LNCaP clone FGC (cell line): ENCODE results near the gene PALLD.

Source experiments
- DNase-seq: peaks from one replicate; pipeline ENCODE4 v3.0.0-alpha.2; 2011; ENCODE audit warnings: low read depth
- H3K4me3 ChIP-seq: 2 replicates; pipeline ENCODE4 v1.5.1; 2011; ENCODE audit warnings: mild to moderate bottlenecking, low read depth, low read length, control low read depth
- TF ChIP-seq, protein P1 (sequence below): IDR thresholded peaks from 2 replicates; pipeline ENCODE4 v1.5.1; 2012; ENCODE audit warnings: mild to moderate bottlenecking; ENCODE audit not compliant: control insufficient read depth, insufficient read depth; ENCODE audit errors: extremely low read depth

The PALLD gene

DNA sequence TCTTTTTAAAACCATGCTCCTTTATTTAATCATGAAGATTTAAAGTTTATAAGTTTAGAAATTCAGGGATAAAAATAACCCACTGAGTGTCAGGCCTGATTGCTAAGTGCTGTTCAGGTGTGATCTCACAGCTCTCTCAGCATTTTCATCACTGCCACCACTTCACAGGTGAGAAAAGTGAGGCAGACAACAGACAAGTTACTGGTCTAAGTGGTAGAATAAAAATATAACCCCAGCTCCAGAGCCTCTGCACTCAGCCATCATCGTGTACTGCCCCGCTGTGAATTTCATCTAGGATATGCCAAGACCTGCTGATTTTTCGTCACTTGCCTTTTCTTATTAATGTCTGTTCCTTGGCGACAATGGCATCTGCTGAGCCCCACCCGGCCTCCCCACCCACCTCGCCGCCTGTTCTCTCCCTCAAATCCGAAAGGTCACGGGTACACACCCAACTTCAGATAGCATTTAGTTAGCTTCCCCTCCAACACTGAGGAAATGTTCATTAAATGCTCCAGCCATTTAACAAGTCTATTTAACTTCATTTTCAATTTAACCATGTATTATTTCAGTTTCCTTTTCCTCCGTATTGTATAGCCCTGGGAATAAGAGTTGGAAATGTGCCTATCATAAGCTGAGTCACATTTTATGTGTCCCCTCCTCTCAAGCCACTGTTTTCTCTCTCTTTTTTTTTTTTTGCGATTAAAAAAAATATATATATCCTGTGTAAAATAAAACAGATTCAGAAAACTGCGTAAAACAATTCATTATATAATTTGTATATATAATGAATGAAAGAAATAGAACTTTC, 276.7 kb downstream of the PALLD start:
- TF ChIP-seq, protein P1, sequence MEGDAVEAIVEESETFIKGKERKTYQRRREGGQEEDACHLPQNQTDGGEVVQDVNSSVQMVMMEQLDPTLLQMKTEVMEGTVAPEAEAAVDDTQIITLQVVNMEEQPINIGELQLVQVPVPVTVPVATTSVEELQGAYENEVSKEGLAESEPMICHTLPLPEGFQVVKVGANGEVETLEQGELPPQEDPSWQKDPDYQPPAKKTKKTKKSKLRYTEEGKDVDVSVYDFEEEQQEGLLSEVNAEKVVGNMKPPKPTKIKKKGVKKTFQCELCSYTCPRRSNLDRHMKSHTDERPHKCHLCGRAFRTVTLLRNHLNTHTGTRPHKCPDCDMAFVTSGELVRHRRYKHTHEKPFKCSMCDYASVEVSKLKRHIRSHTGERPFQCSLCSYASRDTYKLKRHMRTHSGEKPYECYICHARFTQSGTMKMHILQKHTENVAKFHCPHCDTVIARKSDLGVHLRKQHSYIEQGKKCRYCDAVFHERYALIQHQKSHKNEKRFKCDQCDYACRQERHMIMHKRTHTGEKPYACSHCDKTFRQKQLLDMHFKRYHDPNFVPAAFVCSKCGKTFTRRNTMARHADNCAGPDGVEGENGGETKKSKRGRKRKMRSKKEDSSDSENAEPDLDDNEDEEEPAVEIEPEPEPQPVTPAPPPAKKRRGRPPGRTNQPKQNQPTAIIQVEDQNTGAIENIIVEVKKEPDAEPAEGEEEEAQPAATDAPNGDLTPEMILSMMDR: no peak
- no peak for DNase-seq
- no peak overlapping the region for H3K4me3 ChIP-seq

DNA sequence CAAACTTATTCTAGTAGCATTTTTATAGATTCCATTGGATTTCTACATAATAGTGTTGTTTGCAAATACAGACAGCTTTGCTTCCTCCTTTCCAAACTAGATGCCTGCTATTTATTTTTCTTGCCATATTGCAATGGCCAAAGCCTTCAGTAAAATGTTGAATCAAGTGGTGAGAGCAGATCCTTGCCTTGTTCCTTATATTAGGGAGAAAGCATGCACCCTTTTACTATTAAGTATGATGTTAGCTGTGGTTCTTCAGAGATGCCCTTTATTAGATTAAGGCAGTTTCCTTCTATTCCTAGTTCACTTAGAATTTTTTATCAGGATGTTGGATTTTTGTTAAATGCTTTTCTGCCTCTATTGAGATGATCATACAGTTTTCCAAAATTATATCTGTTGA, 279.5 kb downstream of the PALLD start:
- no peak for DNase-seq
- H3K4me3 ChIP-seq: no peak overlapping the region
- TF ChIP-seq, protein P1: no peak

DNA sequence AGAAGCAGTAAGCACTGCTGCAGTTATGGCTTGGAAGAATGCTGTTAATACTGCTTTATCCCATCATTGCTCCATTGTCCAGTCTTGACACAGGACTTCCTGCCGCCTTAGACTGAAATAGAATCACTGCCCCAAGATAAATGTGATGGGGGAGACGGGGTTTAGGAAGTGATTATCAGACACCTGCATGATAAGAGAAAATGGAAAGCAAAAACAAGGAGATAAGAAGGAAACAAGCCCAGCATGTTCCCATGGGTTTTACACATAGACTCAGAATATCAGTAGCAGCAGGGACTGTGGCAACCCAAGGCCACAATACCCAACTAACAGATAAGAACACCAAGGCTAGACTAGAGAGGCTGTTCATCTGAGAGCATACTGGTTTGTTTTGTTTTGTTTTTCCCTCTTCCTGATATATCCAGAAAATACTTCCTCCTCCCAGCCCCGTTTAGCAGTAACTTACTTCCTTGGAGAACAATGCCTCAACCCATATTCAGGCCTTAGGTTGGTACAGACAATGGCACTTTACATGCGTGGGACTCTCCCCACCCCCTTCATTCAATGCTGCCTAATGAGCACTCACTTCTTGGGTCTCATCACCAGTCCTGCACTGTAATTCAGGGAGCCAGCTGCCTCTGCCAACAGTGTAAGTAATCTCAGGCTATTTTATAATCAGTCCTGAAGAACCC, 280.6 kb downstream of the PALLD start:
- no peak for DNase-seq
- TF ChIP-seq, protein P1: no peak
- no peak overlapping the region for H3K4me3 ChIP-seq

DNA sequence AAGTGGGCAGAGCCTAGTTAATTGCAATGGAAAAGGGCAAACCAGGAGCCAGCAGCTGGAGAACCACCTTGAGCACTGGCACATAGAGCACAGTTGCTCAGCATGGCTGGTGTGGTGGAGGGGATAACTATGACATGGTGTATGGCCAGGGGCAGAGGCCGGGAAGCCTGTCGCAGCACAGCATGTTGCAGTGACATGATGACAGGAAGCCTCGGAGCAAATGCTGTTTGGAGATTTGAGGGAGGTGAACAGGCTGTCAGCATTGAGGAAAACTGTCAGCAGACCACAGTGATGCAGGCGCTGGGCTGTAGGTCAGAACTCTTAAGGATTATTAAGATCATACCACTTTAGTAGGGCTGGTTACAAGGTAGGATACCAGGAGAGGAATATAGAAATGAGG, 284.5 kb downstream of the PALLD start:
- DNase-seq: no peak
- TF ChIP-seq, protein P1: no peak

DNA sequence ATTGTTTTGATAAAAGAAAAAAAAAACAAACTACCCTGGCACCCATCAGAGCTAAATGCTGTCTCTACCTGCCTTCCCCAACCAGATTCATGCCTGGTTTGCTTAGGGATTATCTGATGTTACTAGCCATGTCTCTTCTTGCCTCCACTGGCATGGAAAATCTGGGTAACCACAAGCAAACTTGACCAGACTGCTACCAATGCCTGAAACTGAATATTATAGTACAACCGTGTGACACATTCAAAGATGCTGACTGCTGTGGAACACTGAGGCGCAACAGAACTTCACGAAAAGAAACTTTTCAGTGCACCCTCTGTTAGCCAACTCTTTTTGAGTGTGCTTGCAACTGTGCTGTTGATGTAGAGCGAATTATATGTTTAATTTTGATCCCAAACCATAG, 285.1 kb downstream of the PALLD start:
- DNase-seq: no peak
- TF ChIP-seq, protein P1: no peak

More for the DNA sequence above, 284.5 kb downstream of the PALLD start:
- no peak overlapping the region for H3K4me3 ChIP-seq

DNA sequence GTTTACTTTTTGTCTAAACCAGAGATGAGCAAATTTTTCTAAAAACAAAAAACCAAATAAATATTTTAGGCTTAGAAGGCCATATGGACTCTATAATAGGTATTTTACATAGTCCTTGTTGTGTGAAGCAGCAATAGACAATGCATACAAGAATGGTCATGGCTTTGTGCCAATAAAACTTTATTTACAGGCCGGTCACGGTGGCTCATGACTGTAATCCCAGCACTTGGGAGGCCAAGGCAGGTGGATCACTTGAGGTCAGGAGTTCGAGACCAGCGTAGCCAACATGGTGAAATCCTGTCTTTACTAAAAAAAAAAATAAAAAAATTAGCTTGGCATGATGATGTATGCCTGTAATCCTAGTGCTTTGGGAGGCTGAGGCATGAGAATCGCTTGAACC, 285.6 kb downstream of the PALLD start:
- no peak overlapping the region for H3K4me3 ChIP-seq
- TF ChIP-seq, protein P1: no peak
- DNase-seq: no peak

More for the DNA sequence above, 285.1 kb downstream of the PALLD start:
- H3K4me3 ChIP-seq: no peak overlapping the region
